ENCODE measurements around the gene CLEC11A. TPM values are rescaled to one million over a fixed set of nuclear protein-coding genes. Genes with fewer than 3 reads are reported as not detected.

CLEC11A gene
- total RNA-seq, 1 donor from 2014 or later, result 6.0 TPM

GRCh38 chr19:50679177-50680125 lies 43.7 kb upstream of the CLEC11A start:
- Mint-ChIP-seq H3K27ac (ENCODE audit: unreplicated experiment) (no peak overlapping the region), H3K9me3 (ENCODE audit: unreplicated experiment) (no peaks in the 10 kb centered on the region), H3K4me3 (ENCODE audit: unreplicated experiment) (no peak overlapping the region), H3K4me1 (ENCODE audit: unreplicated experiment) (no peaks in the 10 kb centered on the region), H3K36me3 (ENCODE audit: unreplicated experiment) (no peaks in the 10 kb centered on the region), H3K27me3 (ENCODE audit: unreplicated experiment) (peaks cover 4% of the 10 kb centered on the region)
- DNase-seq (ENCODE audit: extremely low spot score, unreplicated experiment), result no peak
- no peak for TF ChIP-seq CTCF (IDR thresholded peaks at IDR 0.05)

- Mint-ChIP-seq H3K9me3 (ENCODE audit: unreplicated experiment) (no peaks in the 10 kb centered on the region), H3K36me3 (ENCODE audit: unreplicated experiment) (no peaks in the 10 kb centered on the region), H3K27me3 (ENCODE audit: unreplicated experiment) (peaks cover 12% of the 10 kb centered on the region), H3K27ac (ENCODE audit: unreplicated experiment) (no peak overlapping the region), H3K4me1 (ENCODE audit: unreplicated experiment) (no peaks in the 10 kb centered on the region), H3K4me3 (ENCODE audit: unreplicated experiment) (no peak overlapping the region)
- TF ChIP-seq CTCF (IDR thresholded peaks at IDR 0.05), result no peak
- DNase-seq (ENCODE audit: extremely low spot score, unreplicated experiment), result no peak
Observed at GRCh38 chr19:50686310-50687032, 36.7 kb upstream of the CLEC11A start.

- no peak for TF ChIP-seq CTCF (IDR thresholded peaks at IDR 0.05)
- no peaks in the 10 kb centered on the region for H3K9me3 Mint-ChIP-seq (ENCODE audit: unreplicated experiment)
- H3K4me3 Mint-ChIP-seq (ENCODE audit: unreplicated experiment), result no peak overlapping the region
- no peaks in the 10 kb centered on the region for H3K4me1 Mint-ChIP-seq (ENCODE audit: unreplicated experiment)
- peaks cover 15% of the 10 kb centered on the region for H3K27me3 Mint-ChIP-seq (ENCODE audit: unreplicated experiment)
- H3K36me3 Mint-ChIP-seq (ENCODE audit: unreplicated experiment), result no peaks in the 10 kb centered on the region
- no peak overlapping the region for H3K27ac Mint-ChIP-seq (ENCODE audit: unreplicated experiment)
- no peak for DNase-seq (ENCODE audit: extremely low spot score, unreplicated experiment)
Observed at GRCh38 chr19:50688766-50689165, 34.4 kb upstream of the CLEC11A start.

GRCh38 chr19:50690439-50690838 lies 32.7 kb upstream of the CLEC11A start:
- H3K4me1 Mint-ChIP-seq (ENCODE audit: unreplicated experiment), result no peaks in the 10 kb centered on the region
- peaks cover 13% of the 10 kb centered on the region for H3K27me3 Mint-ChIP-seq (ENCODE audit: unreplicated experiment)
- H3K36me3 Mint-ChIP-seq (ENCODE audit: unreplicated experiment), result no peaks in the 10 kb centered on the region
- TF ChIP-seq CTCF (IDR thresholded peaks at IDR 0.05), result no peak
- no peak overlapping the region for H3K4me3 Mint-ChIP-seq (ENCODE audit: unreplicated experiment)
- H3K27ac Mint-ChIP-seq (ENCODE audit: unreplicated experiment), result no peak overlapping the region
- DNase-seq (ENCODE audit: extremely low spot score, unreplicated experiment), result no peak
- no peaks in the 10 kb centered on the region for H3K9me3 Mint-ChIP-seq (ENCODE audit: unreplicated experiment)

Data from osteocyte (in vitro differentiated cells).